Measurements from ENCODE around the gene SREBF1. TPM values are rescaled to one million over a fixed set of nuclear protein-coding genes. Genes with fewer than 3 reads are reported as not detected.
A peak's percentile ranks its signal among the peaks of the same experiment; 100 is the strongest.

Gene SREBF1
- polyA plus RNA-seq, 1 experiment: 13.6 TPM

DNA sequence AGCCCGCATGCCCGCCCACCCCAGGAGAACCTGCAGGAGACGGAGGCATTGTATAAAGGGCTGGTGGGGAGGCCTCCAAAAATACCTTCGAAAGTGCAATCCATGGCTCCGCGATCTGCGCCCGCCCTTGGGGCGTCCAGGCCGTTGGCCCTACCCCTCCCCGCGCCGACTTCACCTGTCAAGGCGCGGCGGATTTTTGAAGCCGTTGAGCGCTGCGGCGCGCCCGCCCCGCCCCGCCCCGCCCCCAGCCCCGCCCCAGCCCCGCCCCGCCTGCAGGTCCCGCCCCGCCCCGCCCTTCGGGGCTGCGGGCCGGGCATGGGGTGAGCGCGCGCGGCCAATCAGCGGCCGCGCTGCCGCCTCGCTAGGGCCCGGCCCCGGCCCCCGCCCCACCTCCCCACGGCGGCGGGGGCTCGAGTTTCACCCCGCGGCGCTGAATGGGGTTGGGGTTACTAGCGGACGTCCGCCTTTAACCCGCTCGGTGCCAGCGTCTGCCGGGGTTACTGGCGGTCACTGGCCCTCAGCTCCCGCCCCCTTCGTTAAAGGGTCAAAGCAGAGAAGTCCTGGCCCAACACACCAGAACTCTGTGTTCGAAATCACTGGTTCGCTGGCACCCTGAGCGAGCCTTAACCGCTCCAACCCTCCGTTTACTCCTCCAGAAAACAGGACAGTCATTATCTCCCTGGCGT lies 13.2 kb downstream of the SREBF1 start:
- Histone ChIP-seq H3K9me3 (ENCODE audit: control insufficient read depth, insufficient read depth, low read length) (no peaks in the 10 kb centered on the region; the same call in 1 of the 2 replicates), H3K27ac (ENCODE audit: low read depth, low read length) (peak overlapping the region; percentile 77), H3K4me3 (ENCODE audit: low read depth, low read length) (peak overlapping the region; percentile 58), H3K27me3 (ENCODE audit: control insufficient read depth, insufficient read depth, low read length) (no peaks in the 10 kb centered on the region)
- DNase-seq (ENCODE audit: low read depth, low spot score): no peak
- CTCF ChIA-PET: no interaction called here
- TF ChIP-seq, protein P1, sequence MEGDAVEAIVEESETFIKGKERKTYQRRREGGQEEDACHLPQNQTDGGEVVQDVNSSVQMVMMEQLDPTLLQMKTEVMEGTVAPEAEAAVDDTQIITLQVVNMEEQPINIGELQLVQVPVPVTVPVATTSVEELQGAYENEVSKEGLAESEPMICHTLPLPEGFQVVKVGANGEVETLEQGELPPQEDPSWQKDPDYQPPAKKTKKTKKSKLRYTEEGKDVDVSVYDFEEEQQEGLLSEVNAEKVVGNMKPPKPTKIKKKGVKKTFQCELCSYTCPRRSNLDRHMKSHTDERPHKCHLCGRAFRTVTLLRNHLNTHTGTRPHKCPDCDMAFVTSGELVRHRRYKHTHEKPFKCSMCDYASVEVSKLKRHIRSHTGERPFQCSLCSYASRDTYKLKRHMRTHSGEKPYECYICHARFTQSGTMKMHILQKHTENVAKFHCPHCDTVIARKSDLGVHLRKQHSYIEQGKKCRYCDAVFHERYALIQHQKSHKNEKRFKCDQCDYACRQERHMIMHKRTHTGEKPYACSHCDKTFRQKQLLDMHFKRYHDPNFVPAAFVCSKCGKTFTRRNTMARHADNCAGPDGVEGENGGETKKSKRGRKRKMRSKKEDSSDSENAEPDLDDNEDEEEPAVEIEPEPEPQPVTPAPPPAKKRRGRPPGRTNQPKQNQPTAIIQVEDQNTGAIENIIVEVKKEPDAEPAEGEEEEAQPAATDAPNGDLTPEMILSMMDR (IDR thresholded peaks at IDR 0.05; ENCODE audit: low read depth, low read length): no peak
- POLR2A ChIA-PET: interaction anchor here (1.2 kb wide), 1 partner anchor 13 kb away, joined by 5 read pairs; no protein-coding TSS in a partner anchor

DNA sequence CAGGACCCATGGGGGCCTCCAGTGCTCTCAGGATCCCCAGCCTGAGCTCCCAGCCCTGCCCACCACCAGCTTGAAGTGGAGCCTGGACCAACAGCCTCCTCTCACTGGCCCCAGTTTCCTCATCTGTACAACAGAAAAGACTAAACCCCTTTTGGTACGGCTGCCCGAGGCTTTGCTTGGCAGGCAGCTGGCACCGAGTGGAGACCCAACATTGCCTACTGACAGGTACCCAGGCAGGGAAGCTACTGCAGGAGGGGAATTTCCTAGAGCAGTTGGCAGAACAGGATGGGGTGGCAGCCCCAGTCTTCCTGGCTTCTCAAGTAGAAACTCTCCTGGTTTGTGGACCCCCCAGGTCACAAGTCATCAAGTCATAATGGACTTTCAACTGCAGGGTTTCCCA lies 14.2 kb downstream of the SREBF1 start:
- POLR2A ChIA-PET: no interaction called here
- H3K4me3 ChIP-seq (ENCODE audit: low read depth, low read length): peak overlapping the region; percentile 58
- TF ChIP-seq, protein P1 (IDR thresholded peaks at IDR 0.05; ENCODE audit: low read depth, low read length): no peak
- no peak for DNase-seq (ENCODE audit: low read depth, low spot score)
- H3K27ac ChIP-seq (ENCODE audit: low read depth, low read length): no peak overlapping the region
- H3K9me3 ChIP-seq (ENCODE audit: control insufficient read depth, insufficient read depth, low read length): no peaks in the 10 kb centered on the region
- H3K27me3 ChIP-seq (ENCODE audit: control insufficient read depth, insufficient read depth, low read length): no peaks in the 10 kb centered on the region
- CTCF ChIA-PET: no interaction called here

- POLR2A ChIA-PET: interaction anchor here (2.2 kb wide), 1 partner anchor 14 kb away, joined by 9 read pairs; the partner anchor contains the start of gene SREBF1
- CTCF ChIA-PET: interaction anchor here (2.6 kb wide), 1 partner anchor 10 kb away, joined by 20 read pairs; no protein-coding TSS in a partner anchor
These were observed 14.6 kb downstream of the SREBF1 start for GRCh38 chr17:17822189-17822588.

GRCh38 chr17:17820463-17821158 lies 16.2 kb downstream of the SREBF1 start:
- H3K27ac ChIP-seq (ENCODE audit: low read depth, low read length): no peak overlapping the region
- TF ChIP-seq, protein P1 (IDR thresholded peaks at IDR 0.05; ENCODE audit: low read depth, low read length): no peak
- CTCF ChIA-PET: interaction anchor here (0.5 to 2.6 kb wide), 3 partner anchors 9 to 140 kb away, joined by 3 to 20 read pairs (median 3); no protein-coding TSS in a partner anchor
- DNase-seq (ENCODE audit: low read depth, low spot score): no peak
- no peaks in the 10 kb centered on the region for H3K9me3 ChIP-seq (ENCODE audit: control insufficient read depth, insufficient read depth, low read length)
- H3K4me3 ChIP-seq (ENCODE audit: low read depth, low read length): no peak overlapping the region
- H3K27me3 ChIP-seq (ENCODE audit: control insufficient read depth, insufficient read depth, low read length): no peaks in the 10 kb centered on the region
- POLR2A ChIA-PET: interaction anchor here (0.6 to 2.2 kb wide), 2 partner anchors 13 to 16 kb away, joined by 3 to 9 read pairs; partner anchors contain the start of gene SREBF1

More at GRCh38 chr17:17822189-17822588, 14.6 kb downstream of the SREBF1 start:
- TF ChIP-seq, protein P1 (IDR thresholded peaks at IDR 0.05; ENCODE audit: low read depth, low read length): no peak
- H3K27ac ChIP-seq (ENCODE audit: low read depth, low read length): no peak overlapping the region
- no peaks in the 10 kb centered on the region for H3K9me3 ChIP-seq (ENCODE audit: control insufficient read depth, insufficient read depth, low read length)
- DNase-seq (ENCODE audit: low read depth, low spot score): peak; percentile 43
- H3K4me3 ChIP-seq (ENCODE audit: low read depth, low read length): peak overlapping the region; percentile 17; the same call in 1 of the 2 replicates
- H3K27me3 ChIP-seq (ENCODE audit: control insufficient read depth, insufficient read depth, low read length): no peaks in the 10 kb centered on the region

Measured in AG04450 (cell line).